ENCODE measurements around the gene ERC2. TPM values are rescaled to one million over a fixed set of nuclear protein-coding genes. Genes with fewer than 3 reads are reported as not detected.
A peak's percentile ranks its signal among the peaks of the same experiment; 100 is the strongest.

The ERC2 gene
- total and polyA plus RNA-seq, 5 donors from 2014 or later = not detected

DNA sequence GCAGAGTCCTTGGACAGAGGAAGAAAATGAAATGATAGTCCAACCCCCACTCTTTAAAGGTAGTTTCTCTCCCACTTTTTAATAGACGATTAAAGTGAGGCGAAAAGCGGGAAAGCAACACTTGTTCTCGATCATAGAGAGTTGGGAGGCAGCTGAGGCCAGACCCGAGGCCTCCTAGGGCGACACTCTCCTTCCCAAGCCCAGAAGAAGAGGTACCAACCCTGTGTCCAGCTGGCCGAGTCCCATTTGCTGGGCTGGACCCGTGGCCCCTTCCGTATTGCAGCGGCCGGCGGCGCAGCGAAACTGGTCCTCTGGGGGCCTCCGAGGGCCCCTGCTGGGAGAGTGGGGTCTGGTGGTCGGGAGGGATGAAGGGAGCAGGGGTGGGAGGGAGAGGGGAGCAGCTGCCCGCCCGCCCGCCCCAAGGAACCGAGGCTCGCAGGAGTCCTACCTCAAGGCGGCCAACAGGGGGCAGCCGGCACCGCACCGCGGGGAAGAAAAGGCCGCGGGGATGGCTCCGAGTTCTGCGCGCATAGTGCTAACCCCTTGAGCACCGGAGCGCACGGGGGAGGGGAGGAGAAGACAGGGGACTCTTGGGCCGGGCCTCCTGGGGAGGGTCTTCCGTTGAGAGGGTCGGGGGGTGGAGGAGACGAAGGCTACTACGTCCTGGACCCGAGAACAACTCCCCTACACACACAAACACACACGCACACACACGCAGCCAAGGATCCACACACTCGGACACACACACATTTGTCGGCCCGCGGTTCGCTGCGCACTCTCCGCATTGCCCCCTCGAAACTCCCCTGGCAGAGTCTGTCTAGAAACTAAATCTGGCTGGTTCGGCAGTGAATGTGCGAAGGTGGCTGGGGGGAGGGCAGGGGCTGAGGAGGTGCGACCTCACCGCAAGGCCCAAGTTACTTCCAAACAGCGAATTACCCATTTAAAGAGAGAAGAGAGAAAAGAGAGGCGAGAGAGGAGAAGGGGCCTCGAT, 983.2 kb downstream of the ERC2 start:
- H3K27ac ChIP-seq (ENCODE audit: insufficient read depth, low read length, poor library complexity, severe bottlenecking) = no peak overlapping the region
- Mint-ChIP-seq H3K4me1 (peaks cover 0 to 13% (median 8%) of the 10 kb centered on the region in 4 donors), H3K4me3 (peak overlapping the region in 2 of 4 donors; percentile 48 to 56), H3K27ac (no peak overlapping the region), H3K9me3 (peaks cover 0 to 4% (median 0%) of the 10 kb centered on the region in 7 donors), H3K36me3 (no peaks in the 10 kb centered on the region), H3K27me3 (peaks cover 84% of the 10 kb centered on the region)
- H3K9me3 ChIP-seq (ENCODE audit: control insufficient read depth in 2 of 2, low read length in 2 of 2) = no peaks in the 10 kb centered on the region
- DNase-seq (peak in 1 of 3 donors; percentile 44), ATAC-seq (ENCODE audit: low read depth in 2 of 2) (no peak)
- peaks cover 12% of the 10 kb centered on the region for H3K27me3 ChIP-seq (ENCODE audit: control insufficient read depth, insufficient read depth, low read length)
- H3K4me1 ChIP-seq (ENCODE audit: control insufficient read depth, insufficient read depth, low read length, poor library complexity, severe bottlenecking) = peaks cover 3% of the 10 kb centered on the region
- no peak overlapping the region for H3K4me3 ChIP-seq (ENCODE audit: low read depth, low read length)
- no peaks in the 10 kb centered on the region for H3K36me3 ChIP-seq (ENCODE audit: control insufficient read depth, insufficient read depth, low read length)

DNA sequence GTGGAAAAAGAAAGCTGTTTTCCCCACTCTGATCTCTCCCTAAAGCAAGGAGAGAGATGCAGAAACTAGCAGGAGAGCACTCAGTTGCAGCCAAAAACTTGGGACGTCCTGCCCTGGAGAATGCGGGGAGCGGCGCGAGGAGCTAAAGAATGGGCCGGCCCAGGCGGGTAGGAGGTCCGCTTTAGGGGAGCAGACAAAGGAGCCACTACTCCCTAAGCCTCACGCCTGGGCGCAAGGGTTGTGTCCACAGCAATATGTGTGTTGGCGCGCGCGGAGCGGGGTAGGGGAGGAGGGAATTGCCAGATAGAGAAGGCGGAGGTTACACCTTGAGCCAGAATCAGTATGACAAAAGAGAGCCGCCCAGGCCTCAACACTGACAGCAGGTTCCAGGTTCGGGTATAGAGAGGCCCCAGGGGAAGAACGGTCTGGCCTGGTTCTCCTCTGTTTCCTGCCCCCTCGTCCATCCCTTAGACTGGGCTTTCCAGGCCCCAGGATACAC, 984.0 kb downstream of the ERC2 start:
- no peaks in the 10 kb centered on the region for H3K36me3 Mint-ChIP-seq
- Histone ChIP-seq H3K36me3 (ENCODE audit: control insufficient read depth, insufficient read depth, low read length) (no peaks in the 10 kb centered on the region), H3K4me1 (ENCODE audit: control insufficient read depth, insufficient read depth, low read length, poor library complexity, severe bottlenecking) (peaks cover 3% of the 10 kb centered on the region), H3K27me3 (ENCODE audit: control insufficient read depth, insufficient read depth, low read length) (peaks cover 14% of the 10 kb centered on the region), H3K9me3 (ENCODE audit: control insufficient read depth in 2 of 2, low read length in 2 of 2) (no peaks in the 10 kb centered on the region), H3K4me3 (ENCODE audit: low read depth, low read length) (no peak overlapping the region), H3K27ac (ENCODE audit: insufficient read depth, low read length, poor library complexity, severe bottlenecking) (no peak overlapping the region)
- no peak for DNase-seq
- peak overlapping the region in 1 of 3 donors; percentile 60 for H3K27ac Mint-ChIP-seq
- H3K4me3 Mint-ChIP-seq = no peak overlapping the region
- H3K27me3 Mint-ChIP-seq = peaks cover 81% of the 10 kb centered on the region
- H3K9me3 Mint-ChIP-seq = peaks cover 0 to 4% (median 0%) of the 10 kb centered on the region in 7 donors
- peaks cover 0 to 13% (median 6%) of the 10 kb centered on the region in 4 donors for H3K4me1 Mint-ChIP-seq
- no peak for ATAC-seq (ENCODE audit: low read depth in 2 of 2)

DNA sequence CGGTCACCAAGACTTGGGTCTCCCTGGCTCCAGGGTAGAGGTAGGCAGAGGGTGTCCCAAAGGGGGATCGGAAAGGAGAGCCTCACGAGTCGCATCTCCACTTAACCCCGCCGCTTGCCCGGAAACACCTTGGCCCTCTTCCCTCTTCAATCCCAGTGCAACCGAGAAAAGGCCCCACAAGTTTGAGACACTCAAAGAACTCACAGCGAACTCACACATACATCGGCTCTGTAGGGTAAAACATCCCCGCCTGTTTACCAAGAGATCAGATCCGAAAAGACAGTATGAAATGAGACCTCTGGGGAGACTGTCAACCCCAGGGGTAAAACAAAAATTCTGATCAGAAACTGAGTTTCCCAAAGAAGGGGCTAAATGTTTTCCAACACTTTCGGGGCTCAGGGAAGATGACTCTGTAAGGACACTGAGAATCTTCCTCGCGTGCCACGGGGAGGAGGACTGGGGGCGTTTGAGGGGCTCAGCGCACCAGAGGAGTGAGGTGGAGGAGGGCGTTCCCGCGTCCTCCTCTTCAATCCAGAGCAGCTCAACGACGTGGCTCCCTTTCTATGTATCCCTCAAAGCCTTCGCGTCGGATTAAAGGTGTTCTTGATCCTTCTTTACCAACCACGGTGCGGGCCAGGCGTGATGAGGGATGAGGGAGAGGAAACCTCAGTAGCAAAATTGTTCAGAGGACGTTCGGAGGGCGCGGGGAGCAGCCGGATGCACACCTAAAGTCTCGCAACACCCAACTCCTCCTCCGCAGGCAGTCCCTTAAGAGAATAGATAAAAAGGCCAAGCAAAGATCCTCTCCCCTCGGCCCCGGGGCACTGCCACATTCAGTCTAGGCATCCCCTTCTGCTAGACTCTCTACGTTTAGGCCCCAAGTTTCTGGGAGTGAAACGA, 984.8 kb downstream of the ERC2 start:
- Mint-ChIP-seq H3K4me1 (peaks cover 0 to 13% (median 6%) of the 10 kb centered on the region in 4 donors), H3K27ac (peak overlapping the region in 1 of 3 donors; percentile 60), H3K27me3 (peaks cover 77% of the 10 kb centered on the region), H3K36me3 (no peaks in the 10 kb centered on the region), H3K9me3 (peaks cover 0 to 4% (median 0%) of the 10 kb centered on the region in 7 donors), H3K4me3 (no peak overlapping the region)
- DNase-seq = no peak
- Histone ChIP-seq H3K27me3 (ENCODE audit: control insufficient read depth, insufficient read depth, low read length) (peaks cover 12% of the 10 kb centered on the region), H3K36me3 (ENCODE audit: control insufficient read depth, insufficient read depth, low read length) (no peaks in the 10 kb centered on the region), H3K9me3 (ENCODE audit: control insufficient read depth in 2 of 2, low read length in 2 of 2) (no peaks in the 10 kb centered on the region), H3K4me1 (ENCODE audit: control insufficient read depth, insufficient read depth, low read length, poor library complexity, severe bottlenecking) (peaks cover 3% of the 10 kb centered on the region), H3K4me3 (ENCODE audit: low read depth, low read length) (no peak overlapping the region), H3K27ac (ENCODE audit: insufficient read depth, low read length, poor library complexity, severe bottlenecking) (no peak overlapping the region)
- no peak for ATAC-seq (ENCODE audit: low read depth in 2 of 2)

DNA sequence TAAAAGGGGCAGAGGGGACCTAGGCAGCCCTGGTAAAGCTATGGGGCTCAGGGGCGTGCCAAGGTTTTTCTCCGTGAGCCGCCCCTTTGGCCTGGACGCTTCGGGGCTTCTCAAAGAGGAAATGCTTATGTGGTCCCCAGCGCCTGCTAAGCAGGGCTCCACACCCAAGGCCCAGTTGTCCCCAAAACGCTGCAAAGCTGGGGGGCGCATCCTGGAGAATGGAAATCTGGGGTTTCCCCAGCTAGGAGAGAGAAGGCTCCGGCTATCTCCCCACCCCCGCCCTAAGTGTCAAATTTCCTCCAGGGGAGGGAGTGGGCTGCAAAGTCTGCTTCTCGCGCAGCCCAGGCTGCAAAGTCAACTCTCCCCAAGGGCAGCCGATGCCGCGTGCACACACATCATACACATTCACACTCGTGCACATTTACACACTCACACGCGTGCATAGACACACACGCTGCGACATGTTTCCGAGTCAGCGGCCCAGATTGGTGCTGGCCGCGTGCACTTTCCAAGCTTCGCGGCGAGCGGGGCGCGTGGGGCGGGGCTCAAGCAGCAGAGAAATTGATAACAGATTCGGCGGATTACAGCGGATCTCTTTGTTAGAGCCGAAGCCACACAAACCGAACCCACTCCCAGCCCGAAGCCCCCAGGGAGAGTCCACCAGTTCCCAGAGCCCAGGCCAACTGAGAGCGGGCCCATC, 985.6 kb downstream of the ERC2 start:
- H3K4me3 Mint-ChIP-seq = no peak overlapping the region
- H3K36me3 Mint-ChIP-seq = no peaks in the 10 kb centered on the region
- H3K9me3 Mint-ChIP-seq = peaks cover 0 to 4% (median 0%) of the 10 kb centered on the region in 7 donors
- no peak for DNase-seq
- Histone ChIP-seq H3K27me3 (ENCODE audit: control insufficient read depth, insufficient read depth, low read length) (peaks cover 14% of the 10 kb centered on the region), H3K27ac (ENCODE audit: insufficient read depth, low read length, poor library complexity, severe bottlenecking) (no peak overlapping the region), H3K9me3 (ENCODE audit: control insufficient read depth in 2 of 2, low read length in 2 of 2) (no peaks in the 10 kb centered on the region), H3K4me3 (ENCODE audit: low read depth, low read length) (no peak overlapping the region), H3K36me3 (ENCODE audit: control insufficient read depth, insufficient read depth, low read length) (no peaks in the 10 kb centered on the region), H3K4me1 (ENCODE audit: control insufficient read depth, insufficient read depth, low read length, poor library complexity, severe bottlenecking) (no peaks in the 10 kb centered on the region)
- no peak for ATAC-seq (ENCODE audit: low read depth in 2 of 2)
- H3K27me3 Mint-ChIP-seq = peaks cover 79% of the 10 kb centered on the region
- peaks cover 0 to 13% (median 6%) of the 10 kb centered on the region in 4 donors for H3K4me1 Mint-ChIP-seq
- no peak overlapping the region for H3K27ac Mint-ChIP-seq

GRCh38 chr3:55481744-55482495, 986.3 kb downstream of the ERC2 start:
- Histone ChIP-seq H3K27me3 (ENCODE audit: control insufficient read depth, insufficient read depth, low read length) (peaks cover 14% of the 10 kb centered on the region), H3K27ac (ENCODE audit: insufficient read depth, low read length, poor library complexity, severe bottlenecking) (no peak overlapping the region), H3K4me1 (ENCODE audit: control insufficient read depth, insufficient read depth, low read length, poor library complexity, severe bottlenecking) (no peaks in the 10 kb centered on the region), H3K36me3 (ENCODE audit: control insufficient read depth, insufficient read depth, low read length) (no peaks in the 10 kb centered on the region), H3K4me3 (ENCODE audit: low read depth, low read length) (no peak overlapping the region), H3K9me3 (ENCODE audit: control insufficient read depth in 2 of 2, low read length in 2 of 2) (no peaks in the 10 kb centered on the region)
- peaks cover 0 to 4% (median 0%) of the 10 kb centered on the region in 7 donors for H3K9me3 Mint-ChIP-seq
- DNase-seq = no peak
- no peak overlapping the region for H3K27ac Mint-ChIP-seq
- H3K36me3 Mint-ChIP-seq = no peaks in the 10 kb centered on the region
- H3K27me3 Mint-ChIP-seq = peaks cover 74% of the 10 kb centered on the region
- H3K4me1 Mint-ChIP-seq = peaks cover 0 to 13% (median 6%) of the 10 kb centered on the region in 4 donors
- no peak overlapping the region for H3K4me3 Mint-ChIP-seq
- ATAC-seq (ENCODE audit: low read depth in 2 of 2) = no peak

DNA sequence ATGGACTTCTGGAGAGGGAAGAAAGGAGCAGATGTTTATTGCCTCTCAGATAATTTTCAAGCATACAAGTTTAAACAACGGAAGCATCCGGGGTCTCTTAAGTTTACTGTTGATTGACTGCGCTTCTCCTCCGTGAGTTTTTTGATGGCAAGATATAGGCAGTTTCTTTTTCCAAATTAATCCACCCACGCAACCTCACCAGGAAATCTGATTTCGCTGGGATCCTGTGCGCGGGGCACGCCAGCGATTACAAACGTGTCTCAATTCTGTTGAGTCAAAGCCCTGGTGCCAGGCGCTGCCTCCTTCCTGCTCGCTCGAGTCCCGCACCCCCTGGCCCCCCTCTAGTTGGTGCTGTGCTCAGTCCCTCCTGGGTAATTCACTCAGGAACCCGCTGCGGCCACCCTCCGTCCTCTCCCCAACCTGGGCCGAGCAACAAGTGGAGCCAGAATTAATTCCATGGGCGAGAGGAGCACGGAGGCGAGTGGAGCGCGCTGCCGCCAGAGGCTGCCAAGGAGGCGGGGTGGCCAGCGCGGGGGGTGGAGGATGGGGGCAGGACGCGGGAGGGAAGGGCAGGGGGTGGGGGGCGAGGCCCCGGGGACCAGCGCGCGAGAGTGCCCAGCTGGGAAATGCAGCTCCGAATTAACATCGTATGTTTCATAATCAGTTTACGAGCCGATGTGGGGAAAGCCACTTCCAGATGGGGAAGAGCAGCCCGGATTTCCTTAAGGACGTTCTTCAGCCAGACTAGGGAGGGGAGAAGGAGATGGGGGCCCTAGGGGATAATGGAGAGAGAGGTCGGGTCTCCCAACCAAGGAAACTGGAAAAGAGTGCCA, 987.1 kb downstream of the ERC2 start:
- Histone ChIP-seq H3K9me3 (ENCODE audit: control insufficient read depth in 2 of 2, low read length in 2 of 2) (no peaks in the 10 kb centered on the region), H3K27me3 (ENCODE audit: control insufficient read depth, insufficient read depth, low read length) (peaks cover 14% of the 10 kb centered on the region), H3K27ac (ENCODE audit: insufficient read depth, low read length, poor library complexity, severe bottlenecking) (no peak overlapping the region), H3K36me3 (ENCODE audit: control insufficient read depth, insufficient read depth, low read length) (no peaks in the 10 kb centered on the region), H3K4me1 (ENCODE audit: control insufficient read depth, insufficient read depth, low read length, poor library complexity, severe bottlenecking) (no peaks in the 10 kb centered on the region), H3K4me3 (ENCODE audit: low read depth, low read length) (no peak overlapping the region)
- H3K27ac Mint-ChIP-seq = no peak overlapping the region
- ATAC-seq (ENCODE audit: low read depth in 2 of 2) (no peak), DNase-seq (no peak)
- peaks cover 0 to 4% (median 0%) of the 10 kb centered on the region in 7 donors for H3K9me3 Mint-ChIP-seq
- H3K4me1 Mint-ChIP-seq = peaks cover 0 to 8% (median 2%) of the 10 kb centered on the region in 4 donors
- peaks cover 66% of the 10 kb centered on the region for H3K27me3 Mint-ChIP-seq
- H3K36me3 Mint-ChIP-seq = no peaks in the 10 kb centered on the region
- no peak overlapping the region for H3K4me3 Mint-ChIP-seq

All from CD4-positive, CD25-positive, alpha-beta regulatory T cell (primary cell).